Psoas muscle (tissue), 8 donors: ENCODE measurements around the gene MED14. TPM values are rescaled to one million over a fixed set of nuclear protein-coding genes. Genes with fewer than 3 reads are reported as not detected.
A peak's percentile ranks its signal among the peaks of the same experiment; 100 is the strongest.

Source experiments
- ATAC-seq, 4 donors: fragments of 200-7000 bp; cut with Tn5 transposase; one replicate each; pipeline ENCODE4 v1.9.1; 2020; ENCODE audit warnings: moderate library complexity in 3 of 4, mild to moderate bottlenecking in 2 of 4
- DNase-seq, 2 donors: peaks; one replicate each; pipeline ENCODE4 v3.0.0-alpha.2; 2020
- H3K27ac ChIP-seq: fragments of 200-600 bp; one replicate; pipeline ENCODE4 v1.8.0; 2022
- H3K27me3 ChIP-seq, 3 donors: fragments of 200-600 bp in 1 of 3; one replicate each; pipeline versions ENCODE4 v1.6.1 to v1.8.0; 2013 to 2022; ENCODE audit warnings: low read length in 2 of 3, mild to moderate bottlenecking in 2 of 3, moderate library complexity in 1 of 3; ENCODE audit not compliant: insufficient read depth in 3 of 3
- H3K36me3 ChIP-seq, 2 donors: fragments of 200-600 bp in 1 of 2; one replicate each; pipeline versions ENCODE4 v1.6.1 to v1.8.0; 2013 to 2022; ENCODE audit warnings: low read depth in 1 of 2, mild to moderate bottlenecking in 1 of 2, moderate library complexity in 1 of 2; ENCODE audit not compliant: insufficient read depth in 1 of 2
- H3K4me1 ChIP-seq: fragments of 200-600 bp; one replicate; pipeline ENCODE4 v1.8.0; 2022
- H3K4me3 ChIP-seq: fragments of 200-600 bp; one replicate; pipeline ENCODE4 v1.8.0; 2022; ENCODE audit warnings: mild to moderate bottlenecking
- H3K9me3 ChIP-seq: fragments of 200-600 bp; one replicate; pipeline ENCODE4 v1.8.0; 2022
- CTCF ChIP-seq: fragments of 200-600 bp; IDR thresholded peaks from one replicate; pipeline ENCODE4 v1.8.0; 2022; ENCODE audit warnings: antibody characterized with exemption
- WGBS, 3 donors: extraction: QIAGEN DNeasy Blood & Tissue Kit; methylation state at CpG; one replicate each; pipeline versions ENCODE4 v1.1.6 to v1.1.7; 2013; 5-methylcytosine and 5-hydroxymethylcytosine counted together
- intact Hi-C, 2 donors: fragments of 100-400 bp; cut with DNase I; formaldehyde crosslinking; loops; one replicate each; pipeline versions ENCODE4 v1.11.0 to v1.14.2; 2022
- polyA plus RNA-seq, 3 donors: library from polyadenylated mRNA; stranded (reverse); fragments of 200-250 nt; gene quantifications; one replicate each; pipeline ENCODE4 v1.2.3, GENCODE V29; 2013
- total RNA-seq, 4 donors: library from RNA; stranded (reverse); fragmentation: NEBNext Ultra II Directional in 2 of 4; extraction: Animal tissue kit (Norgen Biotek cat#: 25700) in 2 of 4; gene quantifications; one replicate each; pipeline versions ENCODE4 v1.2.1 to v1.2.4, GENCODE V29; 2021 to 2023
- donor health status: healthy with polysubstance abuse.
- donor health status: DM: no; HTN: no; CAD: no; lungs with moderate emphysema.
- donor health status: Bipolar disorder and iron deficiency.
- donor health status: healthy.
- donor health status: DM: yes; HTN: yes; CAD: no.
- donor health status: DM: no; HTN: no; CAD: no.
- donor health status: DM: no; HTN: no; CAD: no.
- donor health status: DM: yes; HTN: yes; CAD: no.

The MED14 gene
- total and polyA plus RNA-seq, 7 donors: 10.7 to 63.2 (median 46.6) TPM

- Histone ChIP-seq H3K27me3 (peaks cover 0 to 6% (median 0%) of the 10 kb centered on the region in 3 donors), H3K4me3 (no peak overlapping the region), H3K4me1 (peaks cover 27% of the 10 kb centered on the region), H3K27ac (peak overlapping the region; percentile 80), H3K36me3 (peaks cover 0 to 11% of the 10 kb centered on the region in 2 donors), H3K9me3 (no peaks in the 10 kb centered on the region)
- 37 to 58% (median 57%) methylated on average over 6 of the region's 6 CpGs for WGBS, 3 donors
- ATAC-seq: peak; percentile 93 to 96 (median 94)
- no peak for TF ChIP-seq CTCF
- intact Hi-C loops: no loop called here
- no peak for DNase-seq
These were observed 7.6 kb downstream of the MED14 start for GRCh38 chrX:40727581-40728252.

- H3K4me3 ChIP-seq: no peak overlapping the region
- ATAC-seq (no peak), DNase-seq (no peak)
- H3K36me3 ChIP-seq: peaks cover 0 to 11% of the 10 kb centered on the region in 2 donors
- no peak for TF ChIP-seq CTCF
- H3K4me1 ChIP-seq: peaks cover 27% of the 10 kb centered on the region
- H3K27ac ChIP-seq: peak overlapping the region; percentile 80
- peaks cover 0 to under 1% (median 0%) of the 10 kb centered on the region in 3 donors for H3K27me3 ChIP-seq
- intact Hi-C loops: no loop called here
- H3K9me3 ChIP-seq: no peaks in the 10 kb centered on the region
These were observed 8.2 kb downstream of the MED14 start for GRCh38 chrX:40727093-40727492.

GRCh38 chrX:40722930-40723329, 12.4 kb downstream of the MED14 start:
- H3K27me3 ChIP-seq: no peaks in the 10 kb centered on the region
- no peak overlapping the region for H3K4me3 ChIP-seq
- H3K27ac ChIP-seq: no peak overlapping the region
- peaks cover 0 to 11% of the 10 kb centered on the region in 2 donors for H3K36me3 ChIP-seq
- WGBS, 3 donors: 87 to 92% (median 91%) methylated on average over 1 of the region's 1 CpG
- intact Hi-C loops: no loop called here
- H3K4me1 ChIP-seq: peaks cover 14% of the 10 kb centered on the region
- no peaks in the 10 kb centered on the region for H3K9me3 ChIP-seq
- DNase-seq: no peak
- no peak for TF ChIP-seq CTCF
- no peak for ATAC-seq

- intact Hi-C loops: no loop called here
- Histone ChIP-seq H3K4me3 (no peak overlapping the region), H3K27ac (no peak overlapping the region), H3K4me1 (peaks cover 3% of the 10 kb centered on the region), H3K9me3 (no peaks in the 10 kb centered on the region), H3K27me3 (no peaks in the 10 kb centered on the region), H3K36me3 (peaks cover 0 to 9% of the 10 kb centered on the region in 2 donors)
- no peak for DNase-seq
- TF ChIP-seq CTCF: no peak
- ATAC-seq: peak in 1 of 4 donors; percentile 47
- 80 to 84% (median 82%) methylated on average over 2 to 3 of the region's 3 CpGs for WGBS, 3 donors
These were observed 13.7 kb downstream of the MED14 start for GRCh38 chrX:40721489-40722106.
